NCI-H1436 treated with DMSO at 0.1 percent for 48 hours (cell line): ENCODE data around the gene ARTN.

Experiments used
- DNase-seq: peaks from one replicate; lab custom pipeline; 2025; lab: John Stamatoyannopoulos, UW

Gene ARTN, protein sequence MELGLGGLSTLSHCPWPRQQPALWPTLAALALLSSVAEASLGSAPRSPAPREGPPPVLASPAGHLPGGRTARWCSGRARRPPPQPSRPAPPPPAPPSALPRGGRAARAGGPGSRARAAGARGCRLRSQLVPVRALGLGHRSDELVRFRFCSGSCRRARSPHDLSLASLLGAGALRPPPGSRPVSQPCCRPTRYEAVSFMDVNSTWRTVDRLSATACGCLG

GRCh38 chr1:43933386-43934100 lies at the start of gene ARTN:
Gene ARTN, plus strand, starts transcription at chr1:43933801. Its CDS starts 1,856 bp downstream, at chr1:43935657.
- DNase-seq = no peak

GRCh38 chr1:43885279-43885801 lies 48.3 kb upstream of the ARTN start:
- DNase-seq = no peak

DNA sequence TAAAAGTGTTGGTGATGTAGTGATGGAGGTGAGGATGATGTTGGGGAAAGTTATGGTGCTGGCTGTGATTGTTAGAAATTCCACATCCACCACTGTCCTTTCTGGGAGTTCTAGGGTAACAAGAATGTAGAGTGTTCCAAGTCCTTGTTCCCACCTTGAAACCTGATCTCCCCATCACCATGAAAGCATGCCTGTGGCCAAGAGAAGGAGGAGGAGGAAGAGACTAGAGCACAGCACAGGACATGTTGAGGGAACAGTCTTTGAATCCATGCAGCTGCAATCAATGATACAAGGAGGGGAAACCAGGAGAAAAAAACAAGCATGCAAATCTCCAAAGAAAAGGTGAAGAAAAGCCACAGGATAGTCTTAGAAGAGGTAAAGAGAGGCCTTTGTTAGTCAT lies 45.9 kb upstream of the ARTN start:
- DNase-seq = no peak

DNA sequence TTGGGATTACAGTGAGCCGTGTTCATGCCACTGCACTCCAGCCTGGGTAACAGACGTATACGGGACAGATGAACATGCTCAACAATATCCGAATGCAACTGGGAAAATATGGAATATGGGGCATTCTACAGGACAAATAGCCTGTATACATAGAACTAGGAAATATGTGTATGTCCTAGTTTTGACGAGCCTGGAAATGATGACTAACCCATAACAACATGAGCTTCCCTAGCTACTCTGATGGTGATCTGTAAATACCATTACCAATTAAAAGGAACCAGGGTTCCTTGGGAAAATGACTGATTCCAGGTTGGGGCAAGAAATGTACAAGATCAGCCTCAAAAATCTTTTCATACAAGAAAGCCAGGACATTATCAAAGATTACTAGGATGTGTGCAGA lies 42.8 kb upstream of the ARTN start:
- DNase-seq = no peak

DNA sequence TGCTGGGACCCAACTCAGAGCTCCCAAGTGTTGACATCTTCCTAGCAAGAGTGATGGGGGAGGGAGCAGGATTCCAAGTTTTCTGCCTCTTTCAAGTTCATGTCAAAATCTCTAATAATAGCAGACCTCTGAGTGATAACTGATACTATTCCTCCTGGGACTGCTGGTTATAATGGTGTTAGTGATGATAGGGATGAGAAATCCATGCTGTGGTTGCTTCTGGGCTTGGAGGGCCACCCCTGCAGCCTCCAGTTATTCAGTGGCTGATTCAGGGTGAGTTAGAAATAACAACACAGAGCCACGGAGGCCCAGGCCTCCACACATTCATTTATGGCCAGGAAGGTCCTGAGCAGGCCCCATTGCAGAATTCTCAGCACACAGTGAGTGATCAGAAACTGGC lies 40.6 kb upstream of the ARTN start:
- no peak for DNase-seq

DNA sequence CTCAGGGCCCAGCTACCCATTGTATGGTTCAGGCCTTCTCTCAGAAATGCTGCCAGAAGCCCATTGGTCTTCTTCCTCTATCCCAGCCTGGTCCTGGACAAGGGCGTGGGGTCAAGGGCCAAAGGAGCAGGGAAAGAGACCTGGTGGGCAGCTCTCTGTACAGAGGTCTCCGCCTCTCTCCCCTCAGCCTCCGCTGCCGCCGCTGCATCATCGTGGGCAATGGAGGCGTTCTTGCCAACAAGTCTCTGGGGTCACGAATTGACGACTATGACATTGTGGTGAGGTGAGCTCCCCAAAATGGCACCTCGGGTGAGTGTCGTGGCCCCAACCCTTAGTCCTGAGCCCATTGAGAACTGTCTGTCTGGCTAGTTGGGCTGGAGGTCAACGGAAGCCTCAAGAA lies 34.6 kb upstream of the ARTN start:
- no peak for DNase-seq

GRCh38 chr1:43900386-43900785 lies 33.2 kb upstream of the ARTN start:
- DNase-seq = no peak

DNA sequence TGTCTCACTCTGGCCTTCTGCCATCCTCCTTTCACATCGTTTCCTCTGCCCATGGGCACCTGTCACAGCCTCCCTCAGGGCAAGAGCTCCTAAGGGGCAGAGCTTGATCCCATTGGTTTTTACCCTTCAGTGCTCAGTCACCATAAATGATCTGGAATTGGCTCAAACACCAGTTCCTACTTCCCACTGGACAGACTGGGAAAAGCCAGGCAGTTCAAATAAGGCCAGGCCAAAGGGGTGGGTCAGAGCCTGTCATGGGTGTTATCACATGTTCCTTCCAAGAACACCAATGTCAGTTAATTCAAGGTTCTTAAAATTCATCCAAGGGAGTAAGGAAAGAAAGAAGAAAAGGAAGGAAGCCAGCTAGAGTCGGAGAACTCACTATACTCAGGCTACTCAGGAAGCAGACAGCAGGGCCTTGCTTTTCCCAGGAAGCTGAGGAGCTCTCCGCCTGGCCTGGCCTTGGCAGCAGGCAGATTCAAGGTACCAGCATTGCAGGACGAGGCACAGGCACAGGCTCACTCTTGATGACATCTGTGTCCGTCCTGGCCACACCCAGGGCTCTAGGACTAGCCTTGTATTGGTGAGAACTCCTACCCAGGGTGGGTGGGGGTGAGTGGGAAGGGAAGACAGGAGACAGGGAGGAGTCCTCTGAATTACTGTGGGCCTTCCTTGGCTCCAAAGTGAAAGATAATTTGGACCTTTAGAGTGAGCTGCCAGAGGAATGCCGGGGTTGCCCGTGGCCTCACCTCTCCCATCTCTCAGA lies 32.2 kb upstream of the ARTN start:
- no peak for DNase-seq

- DNase-seq = no peak
Measured at GRCh38 chr1:43902058-43902831, 31.4 kb upstream of the ARTN start.

DNA sequence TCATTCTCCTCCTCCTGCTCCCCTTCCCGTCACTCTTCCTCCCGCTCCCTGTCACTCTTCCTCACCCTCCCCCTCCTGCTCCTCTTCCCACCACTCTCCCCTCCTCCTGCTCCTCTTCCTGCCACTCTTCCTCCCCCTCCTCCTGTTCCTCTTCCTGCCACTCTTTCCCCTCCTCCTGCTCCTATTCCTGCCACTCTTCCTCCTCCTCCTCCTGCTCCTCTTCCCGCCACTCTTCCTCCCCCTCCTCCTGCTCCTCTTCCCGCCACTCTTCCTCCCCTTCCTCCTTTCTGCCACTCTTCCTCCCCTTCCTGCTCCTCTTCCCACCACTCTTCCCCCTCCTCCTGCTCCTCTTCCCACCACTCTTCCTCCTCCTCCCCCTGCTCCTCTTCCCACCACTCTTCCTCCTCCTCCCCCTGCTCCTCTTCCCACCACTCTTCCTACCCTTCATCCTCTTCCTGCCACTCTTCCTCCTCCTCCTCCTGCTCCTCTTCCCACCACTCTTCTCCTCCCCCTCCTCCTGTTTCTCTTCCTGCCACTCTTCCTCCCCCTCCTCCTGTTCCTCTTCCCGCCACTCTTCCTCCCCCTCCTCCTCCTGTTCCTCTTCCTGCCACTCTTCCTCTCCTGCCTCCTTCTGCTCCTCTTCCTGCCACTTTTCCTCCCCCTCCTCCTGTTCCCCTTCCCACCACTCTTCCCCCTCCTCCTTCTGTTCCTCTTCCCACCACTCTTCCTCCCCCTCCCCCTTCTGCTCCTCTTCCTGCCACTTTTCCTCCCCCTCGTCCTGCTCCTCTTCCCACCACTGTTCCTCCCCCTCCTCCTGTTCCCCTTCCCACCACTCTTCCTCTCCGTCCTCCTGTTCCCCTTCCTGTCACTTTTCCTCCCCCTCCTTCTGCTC lies 28.7 kb upstream of the ARTN start:
- DNase-seq = no peak

DNA sequence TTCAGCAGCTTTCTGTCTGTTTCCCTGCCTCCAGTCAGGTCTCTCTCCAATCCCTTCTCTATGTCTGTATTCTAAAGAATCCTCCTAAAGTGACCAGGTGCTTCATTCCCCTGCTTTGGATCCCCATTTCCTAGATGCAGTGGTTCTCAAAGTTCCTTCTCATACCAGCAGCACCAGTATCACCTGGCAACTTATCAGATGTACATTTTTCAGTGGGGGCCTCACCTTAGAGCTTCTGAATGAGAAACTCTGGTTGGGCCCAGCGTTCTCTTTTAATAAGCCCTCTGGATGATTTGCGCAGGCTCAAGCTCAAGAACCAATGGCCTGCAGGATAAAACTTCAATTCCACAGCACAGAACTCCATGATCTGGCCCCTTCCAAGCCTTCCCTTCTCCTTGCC lies 25.4 kb upstream of the ARTN start:
- no peak for DNase-seq

DNA sequence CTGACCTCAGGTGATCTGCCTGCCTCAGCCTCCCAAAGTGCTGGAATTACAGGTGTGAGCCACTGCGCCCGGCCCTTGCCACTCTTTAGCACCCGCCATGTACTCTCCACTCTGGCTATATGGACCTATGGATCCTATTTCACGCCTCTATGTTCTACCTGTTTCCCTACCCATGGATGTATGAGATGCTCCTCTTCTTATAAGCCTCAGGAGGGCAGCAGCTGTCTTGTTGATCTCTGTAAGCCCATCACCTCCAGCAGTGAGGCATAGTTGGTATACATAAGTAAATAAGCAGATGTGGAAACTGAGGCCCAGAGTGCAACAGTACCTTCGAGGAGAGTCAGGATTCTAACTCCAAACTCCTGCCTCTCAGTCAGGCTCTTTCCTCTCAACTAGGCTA lies 24.7 kb upstream of the ARTN start:
- DNase-seq = no peak

GRCh38 chr1:43910343-43910742 lies 23.3 kb upstream of the ARTN start:
- no peak for DNase-seq

DNA sequence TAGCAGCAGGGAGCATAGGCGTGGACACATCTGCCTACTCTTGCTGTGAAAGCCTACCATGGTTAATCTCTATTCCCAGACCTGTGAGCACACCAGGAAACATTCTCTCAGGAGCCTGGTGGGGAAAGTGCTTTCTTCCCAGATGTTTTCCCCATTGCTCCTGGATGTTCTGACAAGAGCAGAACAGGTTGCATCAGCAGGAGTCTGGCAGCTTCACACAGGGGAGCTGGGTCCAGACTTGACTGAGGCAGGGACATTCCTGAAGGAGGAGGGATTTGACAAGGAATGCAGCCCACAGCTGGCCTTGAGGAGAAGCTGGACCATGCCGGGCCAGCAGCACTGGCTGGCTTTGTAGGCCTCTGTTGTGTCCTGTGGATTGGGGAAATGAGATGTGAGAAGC lies 21.0 kb upstream of the ARTN start:
- DNase-seq = no peak

DNA sequence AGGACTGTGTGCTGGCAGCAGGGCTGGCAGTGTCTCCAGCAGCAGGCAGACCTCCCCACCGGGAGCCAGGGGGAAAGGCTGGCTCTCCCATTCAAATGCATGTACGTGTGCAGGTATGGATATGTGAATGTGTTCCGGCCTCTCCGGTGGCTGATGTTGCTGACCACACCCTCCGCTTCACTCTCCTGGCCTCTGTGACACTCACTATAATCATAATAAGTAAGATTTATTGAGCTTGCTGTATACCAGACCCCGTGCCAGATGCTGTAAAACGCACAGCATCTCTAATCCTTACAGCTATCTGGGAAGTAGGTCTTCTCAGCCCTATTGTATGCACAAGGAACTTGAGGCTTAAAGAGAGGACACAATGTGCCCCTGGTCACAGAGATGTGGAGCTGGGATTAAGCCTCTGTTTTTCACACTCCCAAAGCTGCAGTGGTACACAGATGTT lies 20.5 kb upstream of the ARTN start:
- no peak for DNase-seq

DNA sequence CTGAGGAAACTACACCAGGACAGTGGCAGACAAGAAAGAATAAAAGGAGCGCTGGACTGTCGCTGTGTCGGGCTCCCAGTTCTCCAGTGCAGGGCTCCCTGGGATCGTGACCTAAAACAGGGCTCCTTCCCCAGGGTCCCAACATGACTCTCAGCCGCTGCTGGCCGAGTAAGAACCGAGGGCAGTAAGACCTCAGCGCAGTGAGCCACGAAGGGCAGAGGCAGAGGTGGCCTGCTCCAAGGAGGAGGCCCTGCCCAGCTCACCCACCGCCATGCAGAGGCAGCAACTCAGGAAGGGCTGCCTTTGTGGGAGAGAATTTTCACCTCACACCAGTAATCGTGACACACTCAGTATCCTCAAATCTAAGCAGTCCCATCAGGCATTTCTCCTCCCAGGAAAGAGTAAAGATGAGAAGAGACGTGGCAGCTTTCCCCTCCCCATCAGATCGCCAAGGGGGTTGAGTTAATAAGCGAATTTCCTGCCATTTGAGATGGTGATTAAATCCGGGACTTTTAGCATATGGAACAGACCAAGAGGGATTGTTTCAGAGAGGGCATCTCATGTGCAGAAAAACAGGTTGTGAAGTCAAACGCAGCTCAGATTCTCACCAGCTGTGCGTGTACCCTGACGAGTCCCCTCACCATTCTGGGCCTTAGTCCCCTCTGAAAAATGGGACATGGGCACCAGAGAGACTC lies 19.8 kb upstream of the ARTN start:
- DNase-seq = no peak

DNA sequence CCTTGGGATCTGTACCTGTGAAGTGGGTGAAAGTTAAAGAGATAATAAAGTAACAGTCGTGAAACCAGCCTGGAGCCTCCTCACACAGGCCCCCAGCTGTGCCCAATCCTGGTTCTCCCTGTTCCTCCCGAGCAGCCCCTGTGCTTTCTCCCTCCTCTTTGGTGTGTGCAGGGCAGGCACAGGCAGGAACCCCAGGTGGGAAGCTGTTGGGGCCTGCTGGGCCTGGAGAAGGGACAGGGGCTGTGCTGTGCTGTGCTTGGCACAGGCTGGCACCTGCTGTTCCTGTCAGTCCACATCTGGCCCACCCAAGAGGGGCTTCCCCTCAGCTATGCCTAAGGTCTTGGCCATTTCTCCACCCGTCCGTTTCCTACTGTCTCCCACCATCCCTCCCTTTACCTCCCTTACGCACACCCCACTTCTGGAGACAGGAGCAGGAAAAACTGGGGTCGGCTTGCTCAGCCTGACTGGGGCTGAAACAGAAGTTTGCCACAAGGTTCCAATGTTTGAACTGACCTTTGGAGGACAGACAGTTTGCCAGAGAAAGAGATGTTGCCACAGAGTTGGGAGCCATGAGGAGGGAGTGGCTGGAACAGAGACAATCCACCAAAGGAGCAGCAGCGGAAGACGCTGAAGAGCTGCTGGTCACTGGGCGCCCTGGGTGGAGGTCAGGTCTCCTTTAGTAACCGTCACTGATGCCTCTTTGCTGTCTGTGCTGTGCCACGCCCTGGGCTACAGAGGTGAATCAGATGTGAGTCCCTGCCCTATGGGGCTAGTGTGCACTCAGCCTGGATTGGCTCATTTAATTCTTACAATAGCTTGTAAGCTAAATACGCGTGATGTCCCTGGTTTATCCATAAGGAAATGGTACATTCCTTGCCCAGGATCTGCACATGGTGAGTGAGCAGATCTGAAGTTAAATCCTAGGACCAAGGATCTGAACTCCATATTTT lies 18.8 kb upstream of the ARTN start:
- no peak for DNase-seq

- no peak for DNase-seq
Measured at GRCh38 chr1:43919906-43920305, 13.7 kb upstream of the ARTN start.

DNA sequence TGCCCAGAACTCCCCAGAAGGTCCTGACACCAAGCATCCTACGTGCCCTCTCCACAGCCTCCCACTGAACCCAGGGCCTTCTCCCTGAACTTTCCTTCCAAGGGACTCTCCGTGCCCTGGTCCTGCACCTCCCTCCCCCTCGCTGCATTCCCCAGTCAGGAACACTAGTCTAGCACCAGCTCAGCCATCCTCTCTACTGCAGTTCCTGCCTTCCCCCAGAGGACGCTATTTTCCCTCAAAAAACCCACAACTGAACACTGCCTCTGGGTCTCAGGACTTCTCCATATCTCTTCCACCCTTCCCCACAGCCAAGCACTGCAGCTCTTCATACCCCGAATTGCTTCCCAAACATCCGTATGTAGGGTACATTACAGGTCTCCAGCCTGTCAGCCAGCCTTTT lies 12.6 kb upstream of the ARTN start:
- no peak for DNase-seq
